H9 (cell line): Measurements from ENCODE around the gene RALY. TPM values are rescaled to one million over a fixed set of nuclear protein-coding genes. Genes with fewer than 3 reads are reported as not detected.

ENCODE experiments used
- DNase-seq: peaks from one replicate; pipeline ENCODE4 v3.0.0-alpha.2; 2017
- H2AFZ ChIP-seq: one replicate; pipeline ENCODE4 v1.6.1; 2013; ENCODE audit warnings: mild to moderate bottlenecking, low read length, control low read depth, moderate library complexity
- H2AK5ac ChIP-seq: 2 replicates; pipeline ENCODE4 v1.6.1; 2013; ENCODE audit warnings: low read length, control low read depth, mixed read lengths; ENCODE audit not compliant: insufficient read length
- H2BK120ac ChIP-seq: one replicate; pipeline ENCODE4 v1.6.1; 2013; ENCODE audit warnings: low read depth, mild to moderate bottlenecking, low read length, control low read depth, inconsistent platforms; ENCODE audit not compliant: poor library complexity, severe bottlenecking
- H2BK12ac ChIP-seq: 2 replicates; pipeline ENCODE4 v1.6.1; 2013; ENCODE audit warnings: low read length, control low read depth, mixed read lengths, low read depth; ENCODE audit not compliant: insufficient read length
- H2BK15ac ChIP-seq: 2 replicates; pipeline ENCODE4 v1.6.1; 2013; ENCODE audit warnings: low read depth, low read length, control low read depth
- H2BK20ac ChIP-seq: one replicate; pipeline ENCODE4 v1.6.1; 2013; ENCODE audit warnings: low read depth, mild to moderate bottlenecking, low read length, control low read depth, inconsistent platforms; ENCODE audit not compliant: poor library complexity, severe bottlenecking
- H2BK5ac ChIP-seq: 2 replicates; pipeline ENCODE4 v1.6.1; 2013; ENCODE audit warnings: low read length, control low read depth, mixed read lengths; ENCODE audit not compliant: insufficient read length
- H3K14ac ChIP-seq: 2 replicates; pipeline ENCODE4 v1.6.1; 2013; ENCODE audit warnings: low read length, control low read depth; ENCODE audit not compliant: insufficient read depth
- H3K18ac ChIP-seq: 2 replicates; pipeline ENCODE4 v1.6.1; 2013; ENCODE audit warnings: low read depth, mild to moderate bottlenecking, mixed read lengths, low read length, control low read depth; ENCODE audit not compliant: insufficient read length
- H3K23ac ChIP-seq: 2 replicates; pipeline ENCODE4 v1.6.1; 2013; ENCODE audit warnings: low read length, control low read depth, mixed read lengths, low read depth; ENCODE audit not compliant: insufficient read length
- H3K23me2 ChIP-seq: 2 replicates; pipeline ENCODE4 v1.6.1; 2013; ENCODE audit warnings: low read depth, mild to moderate bottlenecking, mixed read lengths, low read length, control low read depth; ENCODE audit not compliant: insufficient read length, poor library complexity, severe bottlenecking
- H3K27ac ChIP-seq: 2 replicates; pipeline ENCODE4 v1.5.1; 2013; ENCODE audit warnings: low read length, control low read depth, mixed read lengths, low read depth; ENCODE audit not compliant: insufficient read length
- H3K27me3 ChIP-seq: 2 replicates; pipeline ENCODE4 v1.6.1; 2013; ENCODE audit warnings: low read length, control low read depth, inconsistent platforms; ENCODE audit not compliant: insufficient read depth
- H3K4ac ChIP-seq: 2 replicates; pipeline ENCODE4 v1.6.1; 2013; ENCODE audit warnings: low read depth, mild to moderate bottlenecking, control low read depth, inconsistent platforms, low read length, moderate library complexity
- H3K4me1 ChIP-seq: 2 replicates; pipeline ENCODE4 v1.6.1; 2013; ENCODE audit warnings: low read length, control low read depth, inconsistent platforms; ENCODE audit not compliant: insufficient read depth
- H3K4me2 ChIP-seq: 2 replicates; pipeline ENCODE4 v1.6.1; 2013; ENCODE audit warnings: low read length, control low read depth, mixed read lengths; ENCODE audit not compliant: insufficient read length, insufficient read depth
- H3K56ac ChIP-seq: 2 replicates; pipeline ENCODE4 v1.6.1; 2013; ENCODE audit warnings: low read depth, mild to moderate bottlenecking, mixed read lengths, low read length, control low read depth; ENCODE audit not compliant: insufficient read length
- H3K79me1 ChIP-seq: 2 replicates; pipeline ENCODE4 v1.6.1; 2013; ENCODE audit warnings: low read depth, mild to moderate bottlenecking, moderate library complexity, low read length, control low read depth, inconsistent platforms; ENCODE audit not compliant: insufficient read depth, poor library complexity, severe bottlenecking
- H3K79me2 ChIP-seq: 2 replicates; pipeline ENCODE4 v1.6.1; 2013; ENCODE audit warnings: low read length, control low read depth, inconsistent platforms; ENCODE audit not compliant: insufficient read depth
- H3K9ac ChIP-seq: 2 replicates; pipeline ENCODE4 v1.6.1; 2013; ENCODE audit warnings: low read length, control low read depth, mixed read lengths; ENCODE audit not compliant: insufficient read length; ENCODE audit errors: extremely low read depth
- H3K9me3 ChIP-seq: one replicate; pipeline ENCODE4 v1.6.1; 2013; ENCODE audit warnings: low read depth, low read length, inconsistent platforms; ENCODE audit not compliant: control insufficient read depth
- H3T11ph ChIP-seq: one replicate; pipeline ENCODE4 v1.6.1; 2013; ENCODE audit warnings: mild to moderate bottlenecking, low read length, control low read depth, inconsistent platforms
- H4K20me1 ChIP-seq: one replicate; pipeline ENCODE4 v1.6.1; 2013; ENCODE audit not compliant: control insufficient read depth, insufficient read length, insufficient read depth
- H4K5ac ChIP-seq: 2 replicates; pipeline ENCODE4 v1.6.1; 2013; ENCODE audit warnings: low read depth, mild to moderate bottlenecking, mixed read lengths, low read length, control low read depth; ENCODE audit not compliant: insufficient read length
- H4K8ac ChIP-seq: replicated peaks from 2 replicates; pipeline ENCODE4 v1.6.1; 2013; ENCODE audit warnings: low read length, control low read depth, mixed read lengths, low read depth; ENCODE audit not compliant: insufficient read length
- H4K91ac ChIP-seq: 2 replicates; pipeline ENCODE4 v1.6.1; 2013; ENCODE audit warnings: low read depth, mild to moderate bottlenecking, moderate library complexity, mixed read lengths, low read length, control low read depth; ENCODE audit not compliant: insufficient read length
- H3K27ac Mint-ChIP-seq, 3 experiments: 2 replicates in 2 of 3; 3 replicates in 1 of 3; pipeline ENCODE4 v1.8.0; 2020 to 2021; ENCODE audit warnings: mixed read lengths in 3 of 3, mild to moderate bottlenecking in 1 of 3, moderate library complexity in 1 of 3
- H3K27me3 Mint-ChIP-seq: 2 replicates; pipeline ENCODE4 v1.8.0; 2021; ENCODE audit warnings: low read depth, mild to moderate bottlenecking, moderate library complexity, mixed read lengths
- H3K36me3 Mint-ChIP-seq, 3 experiments: 2 replicates in 2 of 3; 3 replicates in 1 of 3; pipeline ENCODE4 v1.8.0; 2020 to 2021; ENCODE audit warnings: low read depth in 3 of 3, mixed read lengths in 3 of 3; ENCODE audit not compliant: insufficient read depth in 1 of 3
- H3K4me1 Mint-ChIP-seq, 2 experiments: 2 replicates each; pipeline ENCODE4 v1.8.0; 2020; ENCODE audit warnings: mixed read lengths in 2 of 2
- H3K4me3 Mint-ChIP-seq, 2 experiments: 2 replicates in 1 of 2; 3 replicates in 1 of 2; pipeline ENCODE4 v1.8.0; 2020 to 2021; ENCODE audit warnings: mild to moderate bottlenecking in 2 of 2, mixed read lengths in 2 of 2, moderate library complexity in 1 of 2
- H3K9me3 Mint-ChIP-seq, 2 experiments: 2 replicates in 1 of 2; 3 replicates in 1 of 2; pipeline ENCODE4 v1.8.0; 2020; ENCODE audit warnings: mild to moderate bottlenecking in 2 of 2, mixed read lengths in 2 of 2, moderate library complexity in 1 of 2
- WGBS: extraction: QIAGEN DNeasy Blood & Tissue Kit; methylation state at CpG from one replicate; pipeline ENCODE4 v1.1.7; 2013; ENCODE audit warnings: missing lambda C conversion rate, low lambda C conversion rate, mixed read lengths; ENCODE audit not compliant: insufficient read length; ENCODE audit errors: extremely low coverage; 5-methylcytosine and 5-hydroxymethylcytosine counted together
- total RNA-seq: library from RNA; stranded (reverse); gene quantifications from 2 replicates; pipeline ENCODE4 v1.2.1, GENCODE V29; 2021
- TF ChIP-seq, protein P1 (sequence below): fragments of 200-600 bp; sonication (generic); conservative IDR thresholded peaks from 3 replicates; pipeline ENCODE4 v1.8.0; 2021; ENCODE audit warnings: antibody characterized with exemption, mild to moderate bottlenecking

Gene RALY
- total RNA-seq, 1 experiment from 2014 or later, result 199 TPM

GRCh38 chr20:34049897-34050695 is 56.4 kb downstream of the RALY start:
- Histone ChIP-seq H3K27ac (no peak overlapping the region), H3K9ac (no peak overlapping the region), H3K56ac (no peak overlapping the region), H3T11ph (no peak overlapping the region), H2BK15ac (no peak overlapping the region), H3K79me2 (peaks cover 2% of the 10 kb centered on the region; the same call in 1 of the 2 replicates), H2AFZ (no peak overlapping the region), H2BK120ac (no peak overlapping the region), H3K4me1 (peaks cover 11% of the 10 kb centered on the region), H3K23ac (no peak overlapping the region), H3K27me3 (no peaks in the 10 kb centered on the region), H3K14ac (no peak overlapping the region; the same call in 1 of the 2 replicates), H4K8ac (no peak overlapping the region), H3K4ac (no peak overlapping the region), H2AK5ac (no peak overlapping the region), H4K91ac (no peak overlapping the region), H2BK12ac (no peak overlapping the region), H2BK5ac (no peak overlapping the region), H4K5ac (no peak overlapping the region), H3K9me3 (no peaks in the 10 kb centered on the region), H3K79me1 (peaks cover 10% of the 10 kb centered on the region), H3K4me2 (no peak overlapping the region), H2BK20ac (no peak overlapping the region), H3K18ac (no peak overlapping the region), H3K23me2 (no peaks in the 10 kb centered on the region), H4K20me1 (no peaks in the 10 kb centered on the region)
- H3K4me3 Mint-ChIP-seq, result no peak overlapping the region
- H3K27ac Mint-ChIP-seq, result peak overlapping the region in 1 of 3 experiments; percentile 52; a peak in 2 of 7 replicates
- H3K9me3 Mint-ChIP-seq, result no peaks in the 10 kb centered on the region
- H3K27me3 Mint-ChIP-seq, result no peaks in the 10 kb centered on the region
- DNase-seq, result no peak
- TF ChIP-seq, protein P1, sequence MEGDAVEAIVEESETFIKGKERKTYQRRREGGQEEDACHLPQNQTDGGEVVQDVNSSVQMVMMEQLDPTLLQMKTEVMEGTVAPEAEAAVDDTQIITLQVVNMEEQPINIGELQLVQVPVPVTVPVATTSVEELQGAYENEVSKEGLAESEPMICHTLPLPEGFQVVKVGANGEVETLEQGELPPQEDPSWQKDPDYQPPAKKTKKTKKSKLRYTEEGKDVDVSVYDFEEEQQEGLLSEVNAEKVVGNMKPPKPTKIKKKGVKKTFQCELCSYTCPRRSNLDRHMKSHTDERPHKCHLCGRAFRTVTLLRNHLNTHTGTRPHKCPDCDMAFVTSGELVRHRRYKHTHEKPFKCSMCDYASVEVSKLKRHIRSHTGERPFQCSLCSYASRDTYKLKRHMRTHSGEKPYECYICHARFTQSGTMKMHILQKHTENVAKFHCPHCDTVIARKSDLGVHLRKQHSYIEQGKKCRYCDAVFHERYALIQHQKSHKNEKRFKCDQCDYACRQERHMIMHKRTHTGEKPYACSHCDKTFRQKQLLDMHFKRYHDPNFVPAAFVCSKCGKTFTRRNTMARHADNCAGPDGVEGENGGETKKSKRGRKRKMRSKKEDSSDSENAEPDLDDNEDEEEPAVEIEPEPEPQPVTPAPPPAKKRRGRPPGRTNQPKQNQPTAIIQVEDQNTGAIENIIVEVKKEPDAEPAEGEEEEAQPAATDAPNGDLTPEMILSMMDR, result no peak
- peaks cover 40 to 49% of the 10 kb centered on the region in 2 experiments for H3K4me1 Mint-ChIP-seq
- WGBS, result no CpG with 5 or more reads among the region's 4 CpGs
- no peaks in the 10 kb centered on the region; a peak in 3 of 7 replicates for H3K36me3 Mint-ChIP-seq
